Activated gamma-delta T cell treated with Interleukin-2 at 50 U/mL for 16 hours (primary cell): ENCODE measurements around the gene NAA10.

Experiments
- DNase-seq: peaks from one replicate; pipeline ENCODE4 v3.0.0-alpha.2; 2020

NAA10 gene

DNA sequence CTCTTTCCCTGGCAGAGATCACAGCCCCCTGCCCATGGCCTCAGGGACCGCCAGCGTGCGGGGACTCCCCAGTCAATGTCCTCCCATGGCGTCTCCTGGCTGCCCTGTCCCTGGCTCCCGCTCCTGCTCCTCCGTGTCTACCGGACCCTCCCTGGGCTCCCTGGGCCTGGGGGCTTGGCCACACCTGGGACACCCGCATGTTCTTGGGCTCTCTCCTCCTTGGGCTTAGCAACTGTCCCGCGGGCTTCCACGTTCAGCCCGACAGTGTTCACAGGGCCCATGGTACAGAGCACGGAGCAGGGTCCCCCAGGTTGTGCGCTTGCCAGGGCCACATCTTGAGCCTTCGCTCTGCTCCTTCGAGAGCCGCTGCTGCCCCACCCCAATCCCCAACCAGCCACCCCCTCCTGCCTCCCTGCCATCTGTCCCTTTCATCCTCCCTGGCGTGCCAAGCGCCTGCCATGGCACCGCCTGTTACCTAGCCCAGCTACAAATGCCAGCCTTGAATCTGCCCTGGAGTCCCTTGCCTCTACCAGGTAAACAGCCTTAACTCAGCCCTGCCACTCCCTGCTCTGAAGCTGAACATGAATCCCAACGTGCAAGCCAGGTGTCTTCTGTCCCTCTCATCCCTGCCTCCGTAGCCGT lies 26.5 kb downstream of the NAA10 start:
- no peak for DNase-seq

DNA sequence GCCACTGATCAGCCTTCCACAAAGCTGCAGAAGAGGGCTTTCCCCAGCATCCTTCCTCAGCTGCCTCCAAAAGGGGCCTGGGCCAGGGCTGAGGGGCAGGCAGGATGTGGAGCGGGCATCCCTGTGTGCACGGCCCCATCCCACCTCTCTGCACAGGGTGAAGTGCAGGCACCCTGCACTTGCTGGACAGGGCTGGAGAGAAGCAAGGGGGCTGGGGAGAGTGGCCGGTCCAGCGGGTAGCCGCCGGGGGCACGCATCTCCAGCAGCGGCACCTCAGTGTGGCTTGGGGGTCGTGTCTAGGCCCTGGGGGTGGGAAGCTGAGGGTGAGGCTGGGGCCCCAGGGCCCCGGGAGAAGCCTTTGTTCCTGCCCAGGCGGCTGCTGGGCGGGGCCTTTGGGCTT lies 27.4 kb downstream of the NAA10 start:
- DNase-seq, result no peak

DNA sequence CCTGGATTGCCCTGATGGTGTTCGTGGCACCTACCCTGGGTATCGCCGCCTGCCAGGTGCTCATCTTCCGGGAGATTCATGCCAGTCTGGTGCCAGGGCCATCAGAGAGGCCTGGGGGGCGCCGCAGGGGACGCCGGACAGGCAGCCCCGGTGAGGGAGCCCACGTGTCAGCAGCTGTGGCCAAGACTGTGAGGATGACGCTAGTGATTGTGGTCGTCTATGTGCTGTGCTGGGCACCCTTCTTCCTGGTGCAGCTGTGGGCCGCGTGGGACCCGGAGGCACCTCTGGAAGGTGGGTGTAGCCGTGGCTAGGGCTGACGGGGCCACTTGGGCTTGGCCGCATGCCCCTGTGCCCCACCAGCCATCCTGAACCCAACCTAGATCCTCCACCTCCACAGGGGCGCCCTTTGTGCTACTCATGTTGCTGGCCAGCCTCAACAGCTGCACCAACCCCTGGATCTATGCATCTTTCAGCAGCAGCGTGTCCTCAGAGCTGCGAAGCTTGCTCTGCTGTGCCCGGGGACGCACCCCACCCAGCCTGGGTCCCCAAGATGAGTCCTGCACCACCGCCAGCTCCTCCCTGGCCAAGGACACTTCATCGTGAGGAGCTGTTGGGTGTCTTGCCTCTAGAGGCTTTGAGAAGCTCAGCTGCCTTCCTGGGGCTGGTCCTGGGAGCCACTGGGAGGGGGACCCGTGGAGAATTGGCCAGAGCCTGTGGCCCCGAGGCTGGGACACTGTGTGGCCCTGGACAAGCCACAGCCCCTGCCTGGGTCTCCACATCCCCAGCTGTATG lies 28.5 kb downstream of the NAA10 start:
- no peak for DNase-seq

DNA sequence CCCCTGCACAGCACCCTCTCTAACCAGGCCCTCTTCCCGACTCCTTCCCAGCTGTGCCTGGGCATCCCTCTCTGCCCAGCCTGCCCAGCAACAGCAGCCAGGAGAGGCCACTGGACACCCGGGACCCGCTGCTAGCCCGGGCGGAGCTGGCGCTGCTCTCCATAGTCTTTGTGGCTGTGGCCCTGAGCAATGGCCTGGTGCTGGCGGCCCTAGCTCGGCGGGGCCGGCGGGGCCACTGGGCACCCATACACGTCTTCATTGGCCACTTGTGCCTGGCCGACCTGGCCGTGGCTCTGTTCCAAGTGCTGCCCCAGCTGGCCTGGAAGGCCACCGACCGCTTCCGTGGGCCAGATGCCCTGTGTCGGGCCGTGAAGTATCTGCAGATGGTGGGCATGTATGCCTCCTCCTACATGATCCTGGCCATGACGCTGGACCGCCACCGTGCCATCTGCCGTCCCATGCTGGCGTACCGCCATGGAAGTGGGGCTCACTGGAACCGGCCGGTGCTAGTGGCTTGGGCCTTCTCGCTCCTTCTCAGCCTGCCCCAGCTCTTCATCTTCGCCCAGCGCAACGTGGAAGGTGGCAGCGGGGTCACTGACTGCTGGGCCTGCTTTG lies 29.2 kb downstream of the NAA10 start:
- no peak for DNase-seq

DNA sequence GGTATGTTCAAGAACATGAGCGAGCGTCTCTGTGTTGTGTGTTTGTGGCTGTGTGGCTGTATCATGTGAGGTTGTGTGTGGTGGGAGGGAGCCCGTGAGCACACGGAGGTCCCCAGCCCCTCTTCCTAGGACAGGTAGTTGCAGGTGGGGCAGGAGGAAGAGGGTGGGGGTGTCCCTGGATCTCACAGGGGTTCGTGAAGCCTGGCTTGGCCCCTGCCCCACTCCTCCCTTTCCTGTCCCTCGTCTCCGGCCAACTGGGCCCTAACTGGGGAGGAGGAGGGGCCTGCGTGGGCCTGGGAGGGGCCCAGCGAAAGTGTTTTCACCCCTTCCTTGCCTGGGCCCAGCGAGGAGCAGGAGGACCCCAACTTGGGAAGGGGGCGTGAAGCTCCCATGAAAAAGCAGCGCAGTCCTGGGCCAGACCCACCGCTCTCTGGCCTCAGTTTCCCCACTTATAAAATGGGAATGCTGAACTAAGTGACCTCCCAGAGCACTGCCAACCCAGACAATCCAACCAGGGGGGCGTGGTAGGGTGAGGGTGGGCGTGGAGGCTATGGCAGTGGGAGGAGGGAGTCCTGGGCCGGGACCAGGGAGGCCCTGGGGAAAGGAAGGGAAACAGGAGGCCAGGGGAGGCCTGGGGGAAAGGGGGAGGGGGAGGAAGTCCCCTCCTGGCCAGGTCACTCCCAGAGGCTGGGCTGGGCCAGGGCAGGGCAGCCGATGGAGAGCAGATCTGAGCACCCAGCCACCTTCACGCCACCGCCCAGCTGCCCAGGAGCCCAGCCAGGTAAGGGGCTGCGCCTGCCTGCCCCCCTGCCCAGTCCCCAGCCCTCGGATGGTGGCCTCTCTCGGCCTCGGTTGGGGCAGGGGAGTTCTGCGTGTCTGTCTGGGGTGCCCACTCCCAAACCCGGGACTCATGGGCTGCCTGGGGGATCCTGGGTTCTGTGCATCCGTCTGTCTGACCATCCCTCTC lies 30.6 kb downstream of the NAA10 start, which contains the start of gene AVPR2:
Gene AVPR2, plus strand, starts transcription at position 683 of the 967 bp plus-strand sequence. CDS start 473 bp downstream, outside the sequence.
- DNase-seq, result no peak

DNA sequence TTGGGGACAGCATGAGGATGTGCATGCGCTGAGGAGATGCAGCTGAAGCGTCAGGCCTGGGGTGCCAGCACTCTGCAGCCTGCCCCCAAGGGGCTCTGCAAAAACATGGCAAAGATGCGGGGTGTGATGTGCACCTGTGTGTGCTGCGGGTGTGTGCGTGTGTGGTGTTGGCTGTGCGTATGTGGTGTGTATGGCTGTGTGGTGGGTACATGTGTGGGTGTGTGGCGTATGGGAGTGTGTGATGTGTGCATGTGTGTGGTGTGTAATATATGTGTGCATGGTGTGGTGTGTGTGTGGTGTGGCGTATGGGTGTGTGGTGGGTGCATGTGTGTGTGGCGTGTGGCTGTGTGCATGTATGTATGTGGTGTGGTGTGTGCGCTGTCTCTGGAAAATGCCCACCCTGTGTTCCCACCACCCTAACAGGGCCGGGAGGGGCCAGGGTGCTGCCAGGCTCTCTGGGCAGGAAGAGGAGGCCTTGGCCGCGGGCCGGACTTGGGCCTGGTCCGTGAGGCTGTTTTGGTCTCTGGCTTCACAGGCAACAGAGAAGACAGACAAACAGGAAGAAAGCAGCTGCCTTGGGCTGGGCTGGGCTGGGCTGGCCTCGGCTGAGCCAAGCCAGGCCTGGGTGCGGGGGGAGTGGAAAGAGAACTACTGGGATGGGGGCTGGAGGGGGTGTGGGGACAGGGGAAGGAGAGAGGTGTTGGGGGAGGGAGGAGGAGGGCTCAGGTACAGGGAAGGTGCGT lies 31.4 kb downstream of the NAA10 start:
- DNase-seq, result no peak

DNA sequence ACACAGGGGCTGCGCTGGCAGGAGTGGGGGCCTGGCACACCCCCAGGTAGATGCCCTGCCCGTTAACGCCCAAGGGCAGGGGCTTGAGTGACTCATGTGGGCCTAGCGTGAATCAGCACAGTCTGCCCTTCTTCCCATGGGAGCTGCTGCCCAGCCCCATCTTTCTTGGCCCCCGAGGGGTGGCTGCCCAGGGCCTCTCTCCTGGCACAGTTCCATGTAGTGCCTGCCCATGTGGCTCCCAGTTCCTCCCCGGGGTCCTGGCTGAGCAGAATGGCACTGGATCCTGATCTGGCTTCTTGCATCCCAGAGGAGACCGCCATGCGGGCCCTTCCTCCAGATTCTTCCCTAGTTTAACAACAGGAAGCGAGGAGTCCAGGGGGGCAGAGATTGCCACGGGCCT lies 32.5 kb downstream of the NAA10 start:
- no peak for DNase-seq

DNA sequence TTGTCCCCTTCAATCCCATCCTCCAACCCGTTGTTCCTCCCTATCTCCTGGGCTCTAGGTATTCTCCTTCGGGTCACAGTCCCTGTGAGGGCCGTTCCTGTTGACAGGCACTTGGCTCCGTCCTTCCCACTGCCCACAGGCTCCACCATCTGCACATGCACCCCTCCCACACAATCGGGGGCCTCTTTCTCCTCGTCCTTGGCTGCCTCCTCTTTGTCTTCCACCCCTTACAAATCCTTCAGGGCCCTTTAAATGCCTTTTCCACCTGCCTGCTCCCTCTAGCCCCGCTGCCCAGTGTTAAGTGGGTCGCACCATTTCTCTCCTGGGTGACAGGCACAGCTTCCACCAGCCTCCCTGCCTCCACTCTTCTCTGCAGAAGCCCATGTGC lies 33.1 kb downstream of the NAA10 start:
- DNase-seq, result no peak

DNA sequence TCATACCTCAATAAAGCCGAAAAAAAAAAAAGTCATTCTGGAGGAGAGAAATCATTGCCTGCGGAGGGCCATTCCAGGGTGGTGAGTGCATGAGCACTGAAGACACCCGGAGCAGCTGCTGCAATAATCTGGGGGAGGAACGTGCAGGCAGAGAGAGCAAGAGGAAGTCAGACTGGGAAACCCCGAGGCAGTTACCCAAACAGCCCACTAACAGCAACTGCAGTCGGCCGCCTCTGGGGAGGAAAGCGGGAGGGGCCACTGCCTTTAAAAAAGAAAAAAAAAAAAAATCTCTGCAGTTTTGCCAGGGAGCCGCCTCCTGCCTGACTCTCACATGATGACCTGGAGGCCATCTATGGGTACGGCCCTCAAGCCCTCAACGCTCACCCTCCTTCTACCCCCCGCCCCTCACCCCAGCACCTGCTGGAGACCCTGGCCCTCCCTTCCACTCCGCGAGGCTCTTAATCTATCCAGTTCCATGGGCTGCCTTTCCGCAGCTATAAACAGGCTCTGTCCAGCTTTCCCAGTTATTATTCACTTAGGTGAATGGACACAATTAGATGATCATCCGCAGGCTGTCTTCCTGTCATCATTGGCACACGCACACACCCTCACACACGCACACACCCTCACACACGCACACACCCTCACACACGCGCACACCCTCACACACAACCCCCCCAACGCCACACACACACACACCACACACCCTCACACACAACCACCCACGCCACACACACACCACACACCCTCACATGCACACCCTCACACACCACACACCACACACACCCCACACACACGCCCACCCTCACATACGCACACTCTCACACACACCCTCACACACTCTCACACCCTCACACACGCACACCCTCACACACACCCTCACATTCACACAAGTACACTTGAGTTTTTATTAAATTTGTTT lies 33.7 kb downstream of the NAA10 start:
- peak; percentile 53 for DNase-seq

DNA sequence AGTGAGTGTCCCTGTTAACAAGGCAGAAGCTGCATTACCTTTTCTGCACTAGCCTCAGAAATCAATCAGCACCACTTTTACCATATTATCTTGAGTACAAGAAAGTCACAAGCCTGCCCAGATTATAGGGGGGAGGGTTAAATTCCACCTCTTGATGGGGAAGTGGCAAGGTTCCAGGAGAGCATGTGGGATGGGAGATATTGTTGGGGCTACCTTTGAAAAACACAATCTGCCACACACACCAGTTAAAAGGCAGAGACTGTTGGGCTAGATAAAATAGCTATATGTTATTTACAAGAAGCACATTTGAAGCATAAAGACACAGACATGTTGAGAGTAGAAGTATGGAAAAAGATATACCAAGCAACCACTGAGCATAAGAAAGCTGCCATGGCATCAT lies 36.9 kb downstream of the NAA10 start:
- DNase-seq, result no peak

DNA sequence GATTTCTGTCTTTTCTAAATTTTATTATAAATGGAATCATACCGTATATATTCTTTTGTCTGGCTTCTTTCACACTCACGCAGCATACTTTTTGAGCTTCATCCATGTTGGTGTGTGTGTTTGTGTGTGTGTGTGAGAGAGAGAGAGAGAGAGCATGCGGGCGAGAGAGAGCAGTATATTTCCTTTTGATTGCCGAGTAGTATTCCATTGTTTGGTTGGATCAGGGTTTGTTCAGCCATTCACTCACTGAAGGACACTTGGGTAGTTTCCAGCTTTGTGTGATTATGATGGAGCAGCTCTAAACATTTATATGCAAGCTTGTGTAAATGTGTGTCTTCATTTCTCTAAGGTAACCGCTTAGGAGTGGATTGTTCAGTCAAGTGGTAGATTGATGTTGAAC lies 45.7 kb downstream of the NAA10 start:
- DNase-seq, result no peak

DNA sequence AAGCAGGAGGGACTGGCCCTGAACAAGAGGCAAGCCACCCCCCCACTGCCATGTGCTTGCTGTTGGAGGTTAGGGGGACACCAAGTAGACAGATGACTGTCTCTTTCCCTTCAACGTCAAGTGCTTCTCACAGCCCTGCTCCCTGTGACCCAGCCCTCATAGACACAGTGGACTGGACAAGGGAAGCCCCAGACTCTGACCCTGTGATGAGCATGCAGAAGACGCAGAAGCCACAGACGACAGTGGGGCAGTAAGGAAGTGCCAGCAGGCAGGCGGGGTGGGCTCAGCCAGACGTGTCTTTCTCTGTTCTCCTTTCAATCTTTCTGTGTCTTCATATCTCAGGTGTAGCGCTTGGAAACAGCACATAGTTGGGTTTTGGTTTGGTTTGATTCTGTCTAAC lies 46.5 kb downstream of the NAA10 start:
- DNase-seq, result no peak

DNA sequence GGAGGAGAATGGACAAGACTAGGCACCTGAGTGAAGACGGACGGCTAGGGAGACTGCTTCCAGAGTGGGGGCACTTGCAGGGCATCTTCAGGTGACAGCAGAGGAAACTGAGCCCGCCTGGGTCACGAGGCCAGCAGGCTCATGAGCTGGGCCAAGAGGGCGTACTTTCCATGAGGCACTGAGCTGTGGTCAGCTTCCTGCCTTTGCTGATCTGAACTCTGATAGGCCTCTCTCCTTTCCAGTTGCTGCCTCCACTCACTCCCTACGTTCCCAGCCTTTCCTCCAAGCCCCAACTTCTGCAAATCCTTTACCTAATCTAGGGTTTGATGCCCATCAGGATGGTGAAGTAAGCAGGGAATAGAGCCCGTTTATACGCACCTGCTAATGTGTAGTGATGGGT lies 47.5 kb downstream of the NAA10 start:
- DNase-seq, result no peak

DNA sequence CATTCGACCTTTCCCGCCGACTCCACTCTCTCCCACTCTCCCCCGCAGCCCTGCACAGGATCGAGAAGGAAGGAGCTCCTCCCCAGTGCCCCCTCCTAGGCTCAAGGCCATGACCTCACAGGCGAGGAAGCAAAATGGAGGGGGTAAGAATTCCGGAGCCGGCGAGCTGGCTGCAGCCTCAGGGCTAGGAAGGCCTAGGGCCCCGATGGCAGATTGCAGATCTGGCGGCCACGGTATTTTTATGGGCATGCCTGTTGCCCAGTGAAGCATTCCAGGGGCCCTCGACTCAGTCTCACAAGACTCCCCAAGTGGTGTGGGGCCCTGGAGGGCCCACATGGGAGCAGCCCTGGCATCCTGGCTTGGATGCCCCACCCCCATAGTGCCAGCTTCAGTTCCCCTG lies 47.9 kb downstream of the NAA10 start:
- no peak for DNase-seq

DNA sequence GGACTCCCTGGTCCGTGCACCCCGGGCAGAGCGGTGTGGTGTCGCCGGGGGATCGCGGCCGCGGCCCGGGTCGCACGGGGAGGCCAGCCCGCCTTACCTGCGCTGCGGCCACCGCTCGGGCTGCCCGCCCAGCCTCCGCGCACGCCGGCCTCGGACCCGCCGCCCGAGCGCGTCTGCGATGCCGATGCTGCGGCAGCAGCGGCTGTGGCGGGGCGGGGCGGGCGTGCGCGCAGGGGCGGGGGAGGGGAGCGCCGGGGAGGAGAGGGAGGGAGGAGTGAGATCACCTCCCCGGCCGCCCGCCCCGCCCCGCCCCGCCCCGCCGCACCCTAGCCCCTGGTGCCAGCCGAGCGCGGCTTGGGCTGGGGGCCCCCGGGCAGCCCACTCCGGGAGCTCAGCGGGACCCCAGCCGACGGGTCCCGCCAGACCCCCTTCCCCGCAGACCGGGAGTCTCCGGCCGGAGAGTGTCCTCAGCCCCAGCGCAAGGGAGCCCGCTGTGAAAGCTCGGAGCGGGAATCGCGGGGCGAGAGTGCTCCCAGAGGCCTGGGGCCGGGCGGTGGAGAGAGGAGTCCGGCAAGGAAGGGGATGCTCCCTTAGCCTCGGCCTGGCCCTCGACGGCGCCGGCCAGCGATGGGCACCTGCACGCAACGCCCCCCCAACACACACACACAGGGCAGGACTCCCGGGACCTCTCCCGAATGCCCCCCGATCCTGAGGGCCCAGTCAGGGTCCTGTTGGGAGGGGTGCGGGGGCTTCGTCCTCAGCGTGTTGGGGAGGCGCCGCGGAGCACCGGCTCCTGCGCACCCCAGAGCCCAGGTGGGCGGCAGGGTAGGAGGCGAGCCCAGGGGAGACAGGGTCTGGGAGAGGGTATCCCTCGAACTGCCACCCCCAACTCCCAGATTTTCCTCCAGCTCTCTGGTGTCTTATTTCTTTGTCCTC lies 48.6 kb downstream of the NAA10 start, which contains the start of gene L1CAM:
Gene L1CAM, minus strand, starts transcription at position 206 of the 936 bp plus-strand sequence. CDS start 10,337 bp downstream, outside the sequence.
- DNase-seq, result no peak

DNA sequence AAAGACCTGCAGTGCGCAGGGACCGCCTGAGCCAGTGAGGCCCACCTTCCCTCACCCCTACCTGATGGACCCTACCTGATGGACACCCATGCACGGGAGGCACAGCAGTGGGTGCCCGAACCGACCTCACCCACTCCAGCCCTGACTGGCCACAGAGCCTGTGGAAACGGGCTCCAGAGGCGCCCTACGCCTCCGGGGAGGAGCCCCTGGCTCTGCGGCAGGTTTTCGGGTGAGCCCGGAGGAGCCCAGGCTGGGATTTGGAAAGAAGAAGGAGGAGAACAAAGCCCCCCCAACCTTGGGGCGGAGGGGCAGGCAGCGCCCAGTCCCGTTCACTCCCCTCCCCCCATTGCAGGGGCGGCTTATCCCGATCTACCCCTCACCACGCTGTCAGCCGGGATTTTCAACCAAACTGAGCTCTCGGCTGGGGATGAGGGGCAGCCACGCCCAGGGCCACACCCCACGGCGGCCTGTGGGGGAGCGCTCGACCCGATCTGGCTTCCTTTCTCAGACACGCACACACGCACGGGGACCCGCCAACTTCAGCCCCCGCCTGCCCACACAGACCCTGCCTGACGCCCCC lies 49.5 kb downstream of the NAA10 start:
- no peak for DNase-seq

DNA sequence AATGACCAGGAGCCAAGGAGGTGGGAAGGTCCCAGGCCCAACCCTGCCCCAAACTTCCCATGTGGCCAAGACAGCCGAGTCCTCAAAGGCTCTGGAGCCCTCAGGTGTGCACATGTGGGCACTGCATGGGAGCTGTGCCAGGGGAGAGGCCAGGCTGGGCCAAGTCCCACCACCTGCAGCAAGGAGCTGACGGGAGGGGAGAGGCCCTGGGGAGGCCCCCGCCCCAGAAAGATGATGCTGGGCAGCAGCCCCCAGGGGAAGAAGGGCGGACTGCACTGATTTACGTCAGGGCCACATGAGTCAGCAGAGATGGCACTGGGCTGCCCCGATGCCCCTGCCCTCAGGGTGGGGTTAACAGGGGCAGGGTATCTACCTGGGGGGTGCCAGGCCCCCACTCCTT lies 50.2 kb downstream of the NAA10 start:
- DNase-seq, result no peak

DNA sequence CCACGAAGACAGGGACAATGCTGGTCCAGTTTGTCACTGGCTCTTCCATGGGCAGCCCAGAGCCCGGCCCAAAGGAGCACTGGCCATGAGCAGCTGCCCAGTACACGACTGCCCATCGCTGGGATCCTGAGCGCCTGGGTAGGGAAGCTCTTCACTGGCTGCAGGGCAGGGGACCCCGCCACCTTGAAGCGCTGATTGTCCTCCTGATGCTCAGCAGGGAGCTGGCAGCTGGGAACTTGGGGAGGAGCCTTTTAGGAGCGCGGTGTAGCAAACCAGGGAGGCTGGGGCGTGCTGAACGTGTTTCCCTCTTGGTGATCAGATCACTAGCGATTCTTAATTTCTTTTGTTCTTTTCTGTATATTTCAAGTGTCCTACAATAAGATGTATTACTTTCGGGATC lies 50.7 kb downstream of the NAA10 start:
- no peak for DNase-seq

DNA sequence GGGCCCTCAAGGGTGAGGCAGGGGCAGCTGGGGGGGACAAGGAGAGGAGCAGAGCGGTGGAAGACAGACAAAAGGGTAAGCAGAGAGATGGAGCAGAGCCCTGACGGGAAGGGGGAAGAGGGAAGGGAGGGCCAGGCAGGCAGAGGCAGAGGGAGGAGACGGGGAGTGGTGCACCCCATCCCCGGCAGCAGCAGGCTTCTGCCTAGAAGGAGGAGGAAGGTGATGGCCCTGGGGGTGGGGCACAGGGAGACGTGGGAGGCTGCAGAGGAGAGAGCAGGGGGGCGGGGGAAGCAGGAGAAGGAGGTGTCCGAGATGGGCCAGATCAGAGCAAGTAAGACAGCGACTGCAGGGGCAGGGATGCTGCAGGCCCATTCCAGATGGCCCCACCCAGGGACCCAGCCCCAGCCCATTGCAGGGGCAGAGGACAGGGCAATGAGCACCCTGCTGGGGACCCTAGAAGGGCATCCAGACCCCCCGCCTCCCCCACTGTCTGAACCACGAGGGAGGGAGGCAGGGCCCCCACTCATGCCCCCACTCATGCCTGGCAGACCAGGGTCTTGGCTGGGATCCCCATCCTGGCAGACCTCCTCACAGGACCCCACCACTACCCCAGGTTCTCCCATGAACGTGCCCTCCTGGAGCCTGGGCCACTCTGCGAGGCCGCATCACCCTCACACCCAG lies 51.5 kb downstream of the NAA10 start:
- no peak for DNase-seq
